Type B pancreatic cell (in vitro differentiated cells): ENCODE results near the gene GABPB1. TPM values are rescaled to one million over a fixed set of nuclear protein-coding genes. Genes with fewer than 3 reads are reported as not detected.

Experiments
- DNase-seq: peaks from one replicate; pipeline ENCODE4 v3.0.0; 2021; ENCODE audit warnings: mixed read lengths; ENCODE audit not compliant: unreplicated experiment; ENCODE audit errors: extremely low spot score
- H3K27ac Mint-ChIP-seq: 2 replicates; pipeline ENCODE4 v1.8.0; 2021; ENCODE audit warnings: mild to moderate bottlenecking, mixed read lengths
- H3K27me3 Mint-ChIP-seq: 2 replicates; pipeline ENCODE4 v1.8.0; 2021; ENCODE audit warnings: mixed read lengths
- H3K36me3 Mint-ChIP-seq: 2 replicates; pipeline ENCODE4 v1.8.0; 2021; ENCODE audit warnings: mixed read lengths
- H3K4me1 Mint-ChIP-seq: one replicate; pipeline ENCODE4 v1.8.0; 2021; ENCODE audit warnings: mixed read lengths; ENCODE audit not compliant: unreplicated experiment
- H3K4me3 Mint-ChIP-seq: 2 replicates; pipeline ENCODE4 v1.8.0; 2021; ENCODE audit warnings: mild to moderate bottlenecking, mixed read lengths
- H3K9me3 Mint-ChIP-seq: 2 replicates; pipeline ENCODE4 v1.8.0; 2021; ENCODE audit warnings: mixed read lengths
- total RNA-seq: library from RNA; stranded (reverse); gene quantifications from 2 replicates; pipeline ENCODE4 v1.2.1, GENCODE V29; 2021; ENCODE audit warnings: low replicate concordance
- TF ChIP-seq, protein P1 (sequence below): fragments of 200-600 bp; sonication (generic); conservative IDR thresholded peaks from 2 replicates; pipeline ENCODE4 v1.5.0; 2021; ENCODE audit warnings: antibody characterized with exemption, mild to moderate bottlenecking

Gene GABPB1
- total RNA-seq, 1 donor from 2014 or later: 27.8 TPM

DNA sequence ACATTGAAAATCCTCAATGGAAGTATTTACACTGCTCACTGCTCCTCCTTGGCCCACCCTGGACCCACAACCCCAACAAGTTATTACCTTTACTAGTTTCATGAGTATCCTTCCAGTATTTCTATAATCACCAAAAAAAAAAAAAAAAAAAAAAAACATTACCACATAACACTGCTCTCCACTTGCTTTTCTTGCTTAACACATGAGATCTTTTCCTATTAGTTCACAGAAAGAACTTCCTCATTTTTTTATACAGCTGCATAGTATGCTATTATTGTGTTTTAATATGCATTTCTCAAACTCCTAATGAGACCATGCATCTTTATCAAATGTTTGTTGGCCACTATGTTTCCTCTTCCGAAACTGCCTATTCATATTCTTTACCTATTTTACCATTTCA lies 14.6 kb downstream of the GABPB1 start:
- Mint-ChIP-seq H3K27ac (no peak overlapping the region), H3K4me3 (no peak overlapping the region), H3K36me3 (peaks cover 19% of the 10 kb centered on the region), H3K27me3 (no peaks in the 10 kb centered on the region), H3K9me3 (no peaks in the 10 kb centered on the region), H3K4me1 (peaks cover 4% of the 10 kb centered on the region)
- no peak for DNase-seq
- TF ChIP-seq, protein P1, sequence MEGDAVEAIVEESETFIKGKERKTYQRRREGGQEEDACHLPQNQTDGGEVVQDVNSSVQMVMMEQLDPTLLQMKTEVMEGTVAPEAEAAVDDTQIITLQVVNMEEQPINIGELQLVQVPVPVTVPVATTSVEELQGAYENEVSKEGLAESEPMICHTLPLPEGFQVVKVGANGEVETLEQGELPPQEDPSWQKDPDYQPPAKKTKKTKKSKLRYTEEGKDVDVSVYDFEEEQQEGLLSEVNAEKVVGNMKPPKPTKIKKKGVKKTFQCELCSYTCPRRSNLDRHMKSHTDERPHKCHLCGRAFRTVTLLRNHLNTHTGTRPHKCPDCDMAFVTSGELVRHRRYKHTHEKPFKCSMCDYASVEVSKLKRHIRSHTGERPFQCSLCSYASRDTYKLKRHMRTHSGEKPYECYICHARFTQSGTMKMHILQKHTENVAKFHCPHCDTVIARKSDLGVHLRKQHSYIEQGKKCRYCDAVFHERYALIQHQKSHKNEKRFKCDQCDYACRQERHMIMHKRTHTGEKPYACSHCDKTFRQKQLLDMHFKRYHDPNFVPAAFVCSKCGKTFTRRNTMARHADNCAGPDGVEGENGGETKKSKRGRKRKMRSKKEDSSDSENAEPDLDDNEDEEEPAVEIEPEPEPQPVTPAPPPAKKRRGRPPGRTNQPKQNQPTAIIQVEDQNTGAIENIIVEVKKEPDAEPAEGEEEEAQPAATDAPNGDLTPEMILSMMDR: no peak

DNA sequence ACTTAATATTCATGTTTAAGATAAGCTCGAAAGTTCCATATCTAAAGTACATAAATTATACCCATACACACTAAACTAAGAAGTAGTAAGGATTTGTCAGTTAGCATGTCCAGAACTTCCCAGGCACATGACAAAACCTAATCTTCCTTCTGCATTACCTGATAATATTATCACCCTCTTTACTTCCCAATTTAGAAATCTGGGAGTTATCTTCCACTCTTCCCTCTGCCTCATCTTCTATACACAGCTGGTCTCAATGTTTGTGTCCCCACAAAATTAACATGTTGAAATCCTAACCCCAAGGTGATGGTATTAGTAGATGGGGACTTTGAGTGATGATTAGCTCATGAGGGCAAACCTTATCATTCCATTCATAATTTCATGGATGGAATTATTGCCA lies 15.3 kb downstream of the GABPB1 start:
- peaks cover 12% of the 10 kb centered on the region for H3K36me3 Mint-ChIP-seq
- TF ChIP-seq, protein P1: no peak
- no peak overlapping the region for H3K4me3 Mint-ChIP-seq
- no peaks in the 10 kb centered on the region for H3K9me3 Mint-ChIP-seq
- no peak for DNase-seq
- peaks cover 4% of the 10 kb centered on the region for H3K4me1 Mint-ChIP-seq
- no peak overlapping the region for H3K27ac Mint-ChIP-seq
- no peaks in the 10 kb centered on the region for H3K27me3 Mint-ChIP-seq

DNA sequence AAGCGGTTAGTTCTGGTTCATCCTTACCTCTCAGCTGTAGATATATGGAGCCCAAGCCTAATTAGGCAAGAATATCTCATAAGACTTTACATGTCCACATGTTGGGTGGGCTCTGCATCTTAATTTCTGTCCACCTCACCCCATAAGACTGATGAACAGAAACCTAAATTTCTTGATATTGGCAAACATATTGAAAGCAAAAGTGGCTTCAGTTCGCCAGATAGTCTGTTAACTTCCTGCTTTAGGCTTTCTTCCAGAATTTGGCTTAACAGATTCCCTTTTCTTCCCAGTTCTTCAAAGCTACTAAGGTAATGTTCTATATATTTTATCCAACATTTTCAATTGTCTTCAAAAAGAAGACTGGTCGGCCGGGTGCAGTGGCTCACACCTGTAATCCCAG lies 19.7 kb downstream of the GABPB1 start:
- no peak for DNase-seq
- Mint-ChIP-seq H3K4me3 (no peak overlapping the region), H3K27me3 (no peaks in the 10 kb centered on the region), H3K36me3 (peaks cover 7% of the 10 kb centered on the region), H3K4me1 (no peaks in the 10 kb centered on the region), H3K27ac (no peak overlapping the region), H3K9me3 (no peaks in the 10 kb centered on the region)
- TF ChIP-seq, protein P1: no peak

DNA sequence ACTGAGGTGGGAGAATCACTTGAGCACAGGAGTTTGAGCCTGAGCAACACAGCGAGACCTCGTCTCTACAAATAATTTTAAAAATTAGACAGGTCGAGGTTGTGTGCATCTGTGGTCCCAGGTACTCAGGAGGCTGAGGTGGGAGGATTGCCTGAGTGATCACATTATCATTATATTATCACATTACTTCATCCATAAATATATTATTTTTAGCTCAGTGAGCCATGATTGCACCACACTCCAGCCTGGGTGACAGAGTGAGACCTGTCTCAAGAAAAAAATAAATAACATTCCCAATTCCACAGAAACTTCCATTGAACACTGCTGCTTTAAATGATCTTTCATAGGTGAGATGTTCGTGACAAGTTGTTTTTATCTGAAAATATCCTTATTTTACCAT lies 21.8 kb downstream of the GABPB1 start:
- H3K9me3 Mint-ChIP-seq: no peaks in the 10 kb centered on the region
- H3K4me3 Mint-ChIP-seq: no peak overlapping the region
- TF ChIP-seq, protein P1: no peak
- H3K27me3 Mint-ChIP-seq: no peaks in the 10 kb centered on the region
- H3K4me1 Mint-ChIP-seq: no peaks in the 10 kb centered on the region
- no peak overlapping the region for H3K27ac Mint-ChIP-seq
- no peak for DNase-seq
- H3K36me3 Mint-ChIP-seq: peaks cover 4% of the 10 kb centered on the region

DNA sequence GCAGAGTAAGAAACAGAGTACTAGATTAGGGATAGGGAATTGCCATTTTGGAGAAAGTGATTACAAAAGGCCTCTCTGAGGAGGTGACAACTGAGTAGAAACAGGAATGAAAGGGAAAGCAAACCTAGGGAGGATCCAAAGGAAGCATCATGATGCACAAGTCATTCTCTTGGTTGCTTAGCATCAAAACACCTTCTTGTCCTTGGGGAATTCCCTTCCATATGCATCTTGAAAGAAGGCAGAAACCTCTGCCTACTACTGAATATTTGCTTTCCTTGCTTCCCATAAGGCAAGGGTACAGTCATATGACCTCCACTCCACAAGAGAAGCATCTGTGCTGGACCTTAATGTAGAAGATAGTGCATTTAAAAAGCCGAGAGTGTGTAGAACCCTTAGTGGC lies 24.1 kb downstream of the GABPB1 start:
- no peak for DNase-seq
- H3K27me3 Mint-ChIP-seq: no peaks in the 10 kb centered on the region
- TF ChIP-seq, protein P1: no peak
- no peak overlapping the region for H3K27ac Mint-ChIP-seq
- H3K4me1 Mint-ChIP-seq: no peaks in the 10 kb centered on the region
- H3K4me3 Mint-ChIP-seq: no peak overlapping the region
- peaks cover 11% of the 10 kb centered on the region for H3K36me3 Mint-ChIP-seq
- no peaks in the 10 kb centered on the region for H3K9me3 Mint-ChIP-seq

DNA sequence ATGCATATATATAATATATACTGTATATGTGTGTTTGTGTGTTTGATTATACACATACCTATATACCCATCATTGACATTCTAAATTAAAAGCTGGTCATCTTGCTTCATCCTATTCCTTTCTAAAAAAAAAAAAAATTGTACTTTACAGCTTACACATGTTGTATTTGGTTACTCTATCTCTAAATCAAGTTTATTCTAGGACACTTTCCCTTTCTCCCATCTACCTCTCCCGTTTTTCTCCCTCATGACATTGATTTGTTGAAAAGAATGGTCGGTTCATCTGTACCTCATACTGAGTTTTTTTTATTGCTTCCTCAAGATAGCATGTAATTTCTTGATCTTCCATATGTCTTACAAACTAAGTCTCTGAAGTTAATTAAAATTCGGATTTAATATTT lies 26.9 kb downstream of the GABPB1 start:
- Mint-ChIP-seq H3K27ac (no peak overlapping the region), H3K4me1 (no peaks in the 10 kb centered on the region), H3K9me3 (no peaks in the 10 kb centered on the region), H3K4me3 (no peak overlapping the region), H3K27me3 (no peaks in the 10 kb centered on the region), H3K36me3 (peaks cover 11% of the 10 kb centered on the region)
- TF ChIP-seq, protein P1: no peak
- DNase-seq: no peak
